ENCODE data around the gene ANKRD6.

The ANKRD6 gene

DNA sequence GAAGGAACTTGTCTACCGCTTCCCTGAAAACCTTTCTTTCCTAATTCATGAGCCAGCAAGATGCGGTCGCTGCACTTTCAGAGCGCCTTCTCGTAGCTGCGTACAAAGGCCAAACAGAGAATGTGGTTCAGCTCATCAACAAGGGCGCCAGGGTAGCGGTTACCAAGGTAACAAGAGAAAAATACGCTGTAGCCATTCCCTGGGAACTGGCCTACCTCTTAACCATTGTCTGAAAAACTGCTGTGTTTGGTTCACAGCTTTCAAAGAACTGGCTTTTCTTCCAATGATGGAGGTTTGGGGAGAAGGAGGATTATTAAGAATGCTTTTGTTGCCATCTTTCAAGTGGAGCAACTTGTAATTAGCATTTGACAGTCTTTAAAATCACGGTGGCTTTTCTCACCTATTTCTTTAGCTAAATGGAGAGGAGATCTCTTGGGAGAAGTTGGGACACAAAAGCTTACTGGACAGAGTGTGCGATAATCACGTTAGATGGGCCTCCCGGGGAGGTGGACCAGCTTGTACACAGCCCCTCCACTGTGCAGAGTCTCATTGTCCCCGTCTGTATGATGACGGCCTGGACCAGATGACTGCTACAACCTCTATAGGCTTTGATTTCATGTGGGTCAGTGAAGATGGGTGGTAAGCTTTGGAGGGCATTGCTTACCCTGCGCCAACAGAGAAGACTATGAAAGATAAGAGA is 134.1 kb downstream of the ANKRD6 start:
- no peak for DNase-seq

DNA sequence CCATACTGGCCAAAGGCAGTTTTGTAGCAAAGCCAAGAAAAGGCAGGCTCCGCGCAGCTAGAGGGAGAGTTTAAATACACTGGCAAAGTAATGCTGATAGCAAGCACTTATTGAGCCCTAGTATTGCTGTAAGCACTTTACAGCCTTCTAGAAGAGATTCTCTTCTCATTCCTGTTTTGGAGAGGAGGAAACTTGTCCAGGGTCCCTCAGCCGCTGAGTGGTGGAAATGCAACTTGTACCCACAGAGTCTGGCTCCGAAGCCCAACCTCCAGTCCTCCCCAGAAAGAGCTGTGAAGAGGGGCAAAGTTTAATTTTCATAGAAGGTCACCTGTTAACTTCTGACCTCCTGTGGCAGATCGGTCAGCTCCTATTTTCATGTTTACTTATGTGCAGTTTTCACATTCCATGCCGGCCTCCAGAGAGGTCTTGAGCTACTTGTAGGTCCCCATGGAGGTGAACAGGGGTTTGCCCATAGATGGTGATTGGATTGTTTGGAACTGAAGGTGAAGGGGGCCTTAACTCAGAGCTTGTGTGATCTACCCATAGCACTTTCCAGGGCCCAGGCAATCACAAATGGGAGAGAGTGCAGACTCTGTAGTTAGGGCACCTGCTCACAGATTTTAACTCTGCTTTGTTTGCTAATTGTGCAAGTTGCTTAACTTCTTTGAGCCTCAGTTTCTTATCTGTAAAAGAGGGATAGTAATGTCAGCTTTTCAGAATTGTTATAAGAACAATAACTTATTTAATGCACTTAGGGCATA is 134.9 kb downstream of the ANKRD6 start:
- no peak for DNase-seq

DNA sequence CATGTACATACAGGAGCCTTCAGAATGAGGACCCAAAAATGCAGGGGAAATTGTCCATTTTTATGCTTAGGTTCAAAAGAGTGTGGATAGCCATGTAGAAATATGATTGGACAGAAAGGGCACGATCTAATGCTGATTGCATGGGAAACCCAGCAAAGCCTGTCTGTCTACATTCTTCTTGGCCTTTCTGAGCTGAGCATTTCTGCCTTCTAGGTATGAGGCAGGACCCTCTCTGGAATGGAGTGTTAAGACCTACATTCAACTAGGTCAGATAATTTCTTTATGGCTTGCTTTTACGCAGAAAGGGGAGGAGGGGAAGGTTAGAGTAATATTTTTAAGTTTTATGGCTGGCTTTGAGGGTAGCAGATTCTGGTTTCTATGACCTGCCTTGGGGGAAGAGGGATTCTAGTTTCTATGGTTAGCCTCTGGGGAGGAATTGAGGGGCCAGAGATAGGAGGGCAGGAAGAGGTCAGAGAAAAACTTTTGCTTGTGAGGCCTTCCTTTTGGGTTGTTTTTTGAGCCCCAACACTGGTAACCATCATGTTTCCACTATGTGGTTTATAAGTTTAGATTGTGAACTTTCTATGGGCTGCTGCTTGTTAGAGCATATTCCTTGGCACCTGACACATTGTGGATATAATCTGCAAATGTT is 142.1 kb downstream of the ANKRD6 start:
- no peak for DNase-seq

DNA sequence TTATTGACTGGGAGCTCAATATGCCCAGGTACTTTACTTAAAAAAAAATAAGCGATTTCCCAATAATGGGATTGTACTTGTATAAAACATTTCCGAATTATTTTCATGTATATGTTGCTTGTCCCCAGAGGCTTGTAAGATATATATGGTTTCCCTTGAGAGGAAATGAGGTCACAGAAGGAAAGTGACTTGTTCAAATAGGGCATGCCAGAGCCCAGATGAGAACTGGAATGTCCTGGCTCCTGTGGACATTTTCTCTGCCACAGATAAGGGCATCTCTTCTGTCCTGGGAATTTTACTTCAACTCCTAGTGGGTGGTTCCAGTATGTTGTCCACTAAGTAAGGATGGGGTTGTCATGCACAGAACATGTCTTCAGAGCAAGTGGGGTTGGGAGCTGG is 142.6 kb downstream of the ANKRD6 start:
- no peak for DNase-seq

DNA sequence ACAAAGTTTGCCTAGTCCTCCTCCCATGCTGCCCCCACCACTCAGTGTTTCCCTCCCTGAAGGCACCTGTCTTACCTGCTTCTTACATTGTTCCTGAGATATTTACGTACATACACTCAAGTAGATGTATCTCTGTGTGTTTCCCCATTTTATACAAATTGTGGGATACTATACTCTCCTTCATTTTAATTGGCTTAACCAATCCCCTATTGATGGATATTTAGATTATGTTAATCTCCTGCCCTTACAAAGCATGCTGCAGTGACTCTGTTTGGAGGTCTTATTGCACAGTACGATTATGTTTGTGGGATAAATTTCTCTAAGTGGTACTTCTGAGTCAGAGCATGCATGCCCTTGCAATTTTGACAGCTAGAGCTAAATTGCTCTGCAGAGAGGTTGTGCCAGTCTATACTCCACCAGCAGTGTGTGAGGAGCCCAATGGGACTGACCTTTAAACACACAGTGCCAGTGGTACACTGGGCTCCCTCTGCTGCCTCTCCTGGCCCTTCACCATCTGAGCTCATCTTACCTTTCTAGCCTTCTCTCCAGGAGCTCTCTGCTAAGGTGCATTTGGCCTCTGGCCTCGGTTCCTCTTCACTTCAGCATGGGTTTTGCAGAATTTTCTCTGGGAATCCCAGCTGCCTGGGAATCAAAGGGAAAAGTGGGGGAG is 148.2 kb downstream of the ANKRD6 start:
- no peak for DNase-seq

DNA sequence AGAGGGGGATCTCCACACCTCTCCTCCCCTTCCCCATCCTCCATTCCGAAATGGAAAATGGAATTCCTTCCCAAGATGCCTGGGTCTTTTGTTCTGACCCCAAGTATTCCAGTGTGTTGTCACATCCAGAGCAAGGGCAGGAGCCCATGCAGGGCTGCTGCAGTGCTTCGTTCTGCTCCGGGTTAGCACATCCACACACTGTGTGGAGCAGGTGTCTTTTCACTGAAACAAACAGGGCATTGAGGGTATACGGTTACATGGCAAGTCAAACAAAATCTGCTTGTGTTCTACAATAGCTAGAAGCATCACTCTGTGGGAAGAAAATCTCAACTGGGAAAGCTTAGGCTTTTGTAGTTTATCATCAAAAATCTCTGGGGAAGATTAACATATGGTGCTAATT is 148.7 kb downstream of the ANKRD6 start:
- no peak for DNase-seq

DNA sequence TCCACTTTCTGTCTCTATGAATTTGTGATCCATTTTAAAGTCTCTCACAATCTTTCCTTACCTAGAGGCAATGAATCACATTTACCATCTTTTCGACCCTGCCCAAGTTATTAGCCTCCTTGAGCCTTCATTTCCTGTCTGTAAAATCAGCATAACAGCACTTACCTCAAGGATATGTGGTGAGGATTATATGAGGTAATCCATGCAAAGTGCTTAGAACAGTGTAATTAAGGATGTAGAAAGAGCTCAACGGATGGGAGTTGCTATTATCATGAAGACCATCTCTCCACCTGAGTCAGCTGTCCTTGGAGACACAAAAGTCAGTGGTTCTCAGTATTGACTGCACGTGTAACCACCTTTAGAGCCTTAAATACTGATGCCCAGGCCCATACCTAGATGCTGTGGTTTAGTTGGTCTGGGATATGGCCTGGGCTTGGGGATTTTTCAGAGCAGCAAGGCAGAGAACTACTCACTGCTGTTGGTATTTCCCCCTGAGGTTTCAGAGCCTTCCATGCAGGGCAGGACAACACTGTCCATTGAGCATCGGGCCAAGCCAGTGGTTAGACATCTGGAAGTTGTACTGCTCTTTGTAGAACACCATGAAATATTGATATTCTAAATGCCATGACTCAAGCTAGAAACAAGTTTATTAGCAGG is 149.8 kb downstream of the ANKRD6 start:
- no peak for DNase-seq

DNA sequence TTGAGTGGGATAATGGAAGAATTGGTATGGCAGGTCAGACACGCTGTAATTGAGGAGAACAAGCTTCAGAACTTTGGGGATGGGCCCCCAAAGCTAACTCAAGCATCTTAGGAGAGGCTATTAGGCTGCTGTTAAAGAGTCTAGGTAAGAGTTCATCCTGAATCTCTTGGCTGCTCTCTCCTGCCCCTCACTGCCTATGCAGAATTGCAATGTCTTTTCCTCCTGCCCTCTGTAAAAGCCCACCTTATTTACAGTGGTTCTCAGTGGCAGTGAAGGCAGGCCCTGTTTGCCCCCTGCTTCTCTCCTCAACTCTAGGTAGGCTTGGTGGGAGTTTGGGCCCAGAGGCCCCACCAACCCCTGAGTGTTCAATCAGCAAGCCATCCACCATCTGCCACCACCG is 150.6 kb downstream of the ANKRD6 start:
- DNase-seq: no peak

DNA sequence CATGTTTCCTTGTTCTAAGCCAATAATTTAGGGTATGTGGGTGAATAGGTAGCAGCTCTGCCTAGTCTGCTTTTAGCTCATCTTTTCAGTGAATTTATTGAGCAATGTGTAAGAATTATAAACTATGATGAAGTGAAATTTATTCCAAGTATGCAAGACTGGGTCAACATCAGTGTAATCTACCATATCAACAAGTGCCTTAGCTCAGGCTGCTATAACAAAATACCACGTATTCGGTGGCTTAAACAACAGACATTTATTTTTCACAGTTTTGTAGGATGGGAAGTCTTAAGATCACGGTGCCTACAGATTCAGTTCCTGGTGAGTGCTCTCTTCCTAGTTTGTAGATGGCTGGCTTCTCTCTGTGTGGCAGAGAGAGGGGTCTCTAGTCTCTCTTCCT is 151.6 kb downstream of the ANKRD6 start:
- DNase-seq: no peak

DNA sequence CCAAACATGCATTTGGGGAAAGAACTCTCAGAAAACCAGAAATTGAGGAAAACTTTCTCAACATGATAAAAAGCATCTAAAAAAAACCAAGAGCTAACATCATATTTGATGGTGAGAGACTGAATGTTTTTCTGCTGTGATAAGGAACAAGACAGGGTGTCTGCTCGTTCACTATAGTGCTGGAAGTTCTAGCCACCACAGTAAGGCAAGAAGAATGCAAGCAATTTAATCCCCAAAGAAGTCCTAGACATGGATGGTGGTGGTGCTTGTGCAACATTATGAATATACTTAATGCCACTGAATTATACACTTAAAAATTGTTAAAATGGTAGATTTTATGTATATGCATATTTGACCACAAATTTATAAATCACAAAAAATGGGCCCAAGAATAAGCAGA is 152.2 kb downstream of the ANKRD6 start:
- no peak for DNase-seq

DNA sequence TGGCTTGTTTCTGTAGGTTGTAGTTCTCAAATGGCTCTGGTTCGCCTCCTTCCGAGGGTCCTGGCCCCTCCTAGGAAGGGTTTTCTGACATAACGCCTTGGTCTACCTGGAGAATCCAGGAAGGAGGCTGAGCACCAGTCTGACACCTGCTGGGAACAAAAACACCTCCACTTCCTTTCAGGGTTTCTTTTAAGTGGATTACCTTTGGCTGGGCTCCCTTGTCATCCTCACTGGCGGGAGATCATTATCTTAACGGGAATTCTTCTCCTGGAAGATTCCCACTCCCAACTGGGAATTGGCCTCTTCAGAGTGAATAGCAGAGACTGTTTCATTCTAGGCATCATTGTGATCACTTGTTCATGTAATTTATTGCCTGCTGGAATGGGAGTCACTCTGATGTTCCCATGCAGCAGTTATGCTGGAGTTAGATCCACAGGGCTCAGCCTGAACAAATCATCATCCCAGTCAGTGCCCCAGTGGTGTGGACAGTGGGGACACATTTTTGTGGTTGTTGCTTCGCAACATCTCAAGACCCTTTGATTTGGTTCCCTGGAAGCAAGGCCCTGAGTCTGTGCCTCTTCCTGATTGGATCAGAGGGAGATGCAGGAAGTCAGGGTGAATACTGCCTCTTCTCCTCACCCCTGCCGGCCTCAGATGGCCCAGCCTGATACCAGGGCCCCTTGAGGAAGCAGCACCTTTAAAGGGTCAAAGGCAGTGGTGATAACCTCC is 156.5 kb downstream of the ANKRD6 start:
- no peak for DNase-seq

DNA sequence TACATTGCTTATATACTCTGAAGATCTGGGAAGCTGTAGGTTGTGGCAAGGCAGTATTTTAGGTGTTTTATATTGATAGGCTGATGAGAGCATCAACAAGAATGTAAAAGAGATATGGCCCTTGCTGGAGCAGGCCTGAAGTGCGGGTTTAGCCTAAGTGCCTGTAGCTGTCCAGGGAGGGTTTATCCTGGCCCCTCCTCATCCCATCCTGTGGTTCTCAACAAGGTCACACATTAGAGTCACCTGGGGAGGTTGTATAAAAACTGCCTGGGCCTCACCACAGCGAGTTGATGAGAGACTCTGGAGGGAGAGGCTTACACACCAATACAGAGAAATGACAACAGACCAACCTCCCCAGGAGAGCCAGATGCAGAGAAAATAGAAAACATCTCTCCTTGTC is 157.2 kb downstream of the ANKRD6 start:
- DNase-seq: no peak

DNA sequence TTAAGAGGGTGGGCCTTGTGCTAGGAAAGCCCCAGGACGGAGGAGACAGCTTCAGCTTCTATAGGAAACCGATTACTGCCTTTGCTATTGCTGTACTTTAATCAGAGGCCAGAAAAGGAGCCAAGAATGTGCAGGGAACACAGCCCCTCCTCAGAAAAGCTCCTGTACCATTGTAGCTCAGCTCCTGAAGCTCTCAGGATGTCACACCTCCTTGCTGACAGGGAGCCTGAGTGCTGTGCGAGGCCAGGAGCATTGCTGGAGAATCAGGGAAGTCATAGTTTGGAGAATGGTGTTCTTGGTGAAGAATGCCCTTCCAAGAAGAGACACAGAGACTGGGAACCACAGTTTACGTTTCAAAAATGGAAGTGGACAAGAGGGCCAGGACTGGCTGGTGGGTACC is 158.8 kb downstream of the ANKRD6 start:
- DNase-seq: no peak

DNA sequence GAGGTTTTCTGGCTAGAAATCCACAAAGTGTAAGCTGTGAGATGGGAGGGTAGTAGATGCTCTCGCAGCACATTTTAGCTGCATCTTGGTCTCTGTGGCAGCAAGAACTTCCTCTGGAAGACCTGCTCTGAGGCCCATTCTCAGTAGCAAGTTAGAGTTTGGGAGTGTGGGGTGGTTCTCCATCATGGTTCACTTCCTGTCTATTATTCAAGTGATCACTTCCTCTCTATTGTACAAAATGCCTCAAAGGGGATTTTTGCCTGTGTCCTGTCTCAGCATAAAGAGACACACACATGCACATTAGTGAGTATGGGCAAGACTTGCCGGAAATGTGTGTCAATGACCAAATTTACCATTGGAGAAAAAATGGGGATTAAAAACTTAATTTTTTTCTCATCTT is 163.1 kb downstream of the ANKRD6 start:
- no peak for DNase-seq

DNA sequence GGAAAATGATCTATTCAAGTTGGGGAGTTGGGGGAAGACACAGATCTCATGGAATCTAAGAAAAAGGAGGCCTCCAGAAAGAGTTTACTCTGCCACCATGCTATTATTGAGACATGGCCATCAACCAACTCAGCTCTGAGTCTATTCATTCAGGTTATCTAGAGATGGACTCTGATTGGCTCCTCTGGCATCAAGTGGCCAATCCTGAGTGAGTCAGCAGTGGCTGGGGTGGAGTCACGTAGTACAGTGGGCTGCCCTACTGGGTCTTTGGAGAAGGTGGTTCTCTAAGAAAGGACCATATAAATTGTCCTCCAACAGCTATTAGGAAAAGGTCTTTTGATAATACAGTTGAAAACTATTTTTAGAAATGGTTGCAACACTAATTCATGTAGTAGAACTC is 163.5 kb downstream of the ANKRD6 start:
- DNase-seq: no peak

DNA sequence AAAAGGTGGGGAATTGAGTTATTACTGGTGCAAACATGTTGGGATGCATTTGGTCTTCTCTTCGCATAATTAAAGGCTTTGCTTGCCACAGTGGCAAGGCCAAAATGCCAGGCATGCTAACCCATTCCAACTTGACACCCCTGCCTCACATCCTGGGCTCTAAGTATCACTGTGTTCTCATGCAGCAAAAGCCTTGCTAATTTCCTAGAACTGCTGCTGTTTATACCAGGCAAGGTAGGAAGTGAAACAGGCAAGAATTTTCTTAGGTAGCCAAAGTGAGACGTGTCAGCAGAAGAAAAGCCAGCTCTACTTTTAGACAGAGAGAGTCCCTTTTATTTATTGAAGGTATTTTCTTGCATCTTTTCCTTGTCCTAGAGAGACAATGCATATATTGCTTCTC is 164.4 kb downstream of the ANKRD6 start:
- no peak for DNase-seq

DNA sequence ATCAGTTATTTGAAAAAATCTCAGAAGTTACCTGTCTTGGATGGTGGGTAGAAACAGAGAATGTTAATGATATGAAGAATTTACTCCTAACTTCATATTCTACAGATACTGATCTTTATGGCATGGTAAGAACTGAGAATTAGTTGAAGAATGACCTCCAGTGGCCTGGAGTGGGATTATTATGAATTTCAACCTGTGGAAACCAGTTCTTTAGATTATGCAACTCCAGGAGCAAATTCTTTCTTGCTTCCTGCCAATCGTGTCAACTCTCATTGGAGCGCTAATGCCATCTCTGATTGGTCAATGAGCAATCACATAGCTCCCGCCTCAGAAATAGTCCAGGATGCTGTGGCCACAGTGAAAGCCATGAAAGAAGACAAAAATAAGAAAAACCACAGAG is 165.0 kb downstream of the ANKRD6 start:
- no peak for DNase-seq

DNA sequence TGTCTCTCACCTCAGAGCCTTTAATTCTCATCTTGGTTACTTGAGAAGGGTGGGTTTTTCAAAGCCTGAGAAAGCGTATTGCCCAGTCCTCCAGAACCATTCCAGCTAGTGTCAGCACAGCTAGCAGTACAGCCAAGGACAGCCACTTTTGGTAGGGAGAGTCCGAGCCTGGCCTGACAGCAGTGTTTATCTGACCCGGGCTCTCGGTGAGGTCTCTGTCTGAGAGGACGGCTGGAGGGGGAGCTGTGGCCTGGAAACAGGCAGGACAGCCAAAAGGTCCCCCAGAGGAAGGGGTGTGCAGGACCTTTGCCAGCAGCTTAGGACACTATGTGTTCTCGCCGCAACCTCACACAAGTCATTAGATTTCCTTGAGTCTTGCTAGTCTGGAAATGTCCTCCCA is 166.8 kb downstream of the ANKRD6 start:
- no peak for DNase-seq

DNA sequence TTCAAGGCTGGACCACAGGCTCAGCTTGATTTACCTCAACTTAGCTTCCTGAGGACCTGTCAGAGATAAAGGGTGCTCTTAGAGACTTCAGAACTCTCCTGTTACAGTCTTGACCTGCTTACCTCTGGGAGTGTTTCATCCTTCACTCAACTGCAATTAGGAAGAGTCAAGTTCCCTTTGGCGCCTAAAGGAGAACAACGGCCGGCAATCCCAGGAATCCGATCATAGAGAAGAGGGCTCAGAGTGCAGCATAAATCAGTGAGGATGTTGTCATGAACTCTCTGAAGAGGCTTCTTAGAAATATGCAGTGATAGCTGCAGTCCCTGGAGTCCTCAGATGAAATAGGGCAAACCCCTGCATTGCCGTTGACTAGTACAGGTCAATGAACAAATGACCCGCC is 169.2 kb downstream of the ANKRD6 start:
- no peak for DNase-seq

DNA sequence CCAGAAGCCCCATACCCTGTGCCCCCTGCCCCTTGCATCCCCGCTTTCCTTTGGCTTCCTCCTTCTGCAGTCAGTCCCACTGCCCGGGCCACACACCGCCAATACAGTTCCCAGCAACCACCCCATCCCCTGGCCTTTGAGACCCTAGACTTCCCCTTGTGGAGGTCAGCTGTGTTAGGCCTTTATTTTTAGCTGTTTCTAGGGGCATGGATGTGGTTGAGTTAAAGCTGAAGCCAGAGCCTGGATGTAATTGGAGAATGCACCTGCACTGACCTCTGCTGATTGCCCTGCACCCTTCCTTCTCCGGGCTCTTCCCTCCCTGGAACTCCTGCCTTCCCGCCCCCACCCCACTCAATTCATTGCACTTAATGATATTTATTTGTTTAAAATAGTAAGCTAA is 171.7 kb downstream of the ANKRD6 start:
- no peak for DNase-seq

DNA sequence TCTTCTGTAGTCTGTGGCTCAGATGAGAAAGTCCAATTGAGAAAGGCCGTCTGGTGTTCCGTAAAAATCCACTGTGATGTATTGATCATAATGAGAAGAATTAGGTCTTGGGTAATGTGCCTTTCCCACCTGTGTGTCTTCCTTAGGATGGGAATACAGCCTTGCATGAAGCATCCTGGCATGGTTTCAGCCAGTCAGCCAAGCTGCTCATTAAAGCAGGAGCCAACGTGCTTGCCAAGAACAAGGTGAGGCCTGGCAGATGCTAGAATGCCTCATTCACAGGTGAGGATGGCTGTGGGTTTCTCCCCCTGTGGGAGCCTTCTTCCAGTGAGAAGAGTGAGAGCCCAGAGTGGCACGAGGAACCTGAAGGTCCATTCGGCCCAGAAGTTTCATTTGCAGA is 172.9 kb downstream of the ANKRD6 start:
- no peak for DNase-seq

DNA sequence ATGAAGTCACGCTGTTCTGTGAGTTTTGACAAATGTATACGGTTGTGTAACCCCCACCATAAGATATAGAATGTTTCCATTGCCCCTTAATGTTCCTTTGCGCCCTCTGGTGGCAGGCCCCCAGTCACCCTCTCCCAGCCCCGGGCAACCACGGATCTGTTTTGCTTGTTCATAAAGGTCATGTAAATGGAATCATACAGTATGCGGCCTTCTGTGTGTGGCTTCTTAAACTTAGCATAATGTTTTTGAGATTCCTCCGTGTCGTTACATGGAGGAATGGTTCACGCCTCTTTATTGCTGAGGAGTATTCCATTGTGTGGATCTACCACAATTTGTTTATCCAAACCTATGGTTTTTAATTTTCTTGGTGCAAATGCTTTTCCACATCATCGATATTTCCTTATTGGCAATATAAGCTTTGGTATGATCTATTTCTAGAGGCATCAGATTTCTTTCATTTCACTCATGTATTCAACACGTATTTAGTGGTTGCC is 177.2 kb downstream of the ANKRD6 start:
- DNase-seq: peak; percentile 47

Measured in GDM1 (cell line).